ENCODE measurements around the gene MEIS1.
"Not testable (repeated sequence)": the region's sequence is repeated elsewhere in the genome, so short reads cannot be mapped to it uniquely, and the experiment has no call there.

Gene MEIS1

GRCh38 chr2:66478731-66479316 lies 43.9 kb downstream of the MEIS1 start:
- no peak overlapping the region for H2AFZ ChIP-seq (ENCODE audit: low read length)
- peaks cover 38% of the 10 kb centered on the region for H3K79me2 ChIP-seq (ENCODE audit: low read length)
- H3F3A ChIP-seq (ENCODE audit: insufficient read depth, low read length) = no peaks in the 10 kb centered on the region
- TF ChIP-seq EZH2phosphoT487 (IDR thresholded peaks at IDR 0.05; ENCODE audit: low read length) (no peak), EZH2 (optimal IDR thresholded peaks at IDR 0.05; ENCODE audit: low read depth, low read length) (no peak), CTCF (IDR thresholded peaks at IDR 0.05; ENCODE audit: low read length) (no peak)
- no peak overlapping the region for H3K27ac ChIP-seq (ENCODE audit: low read length)
- no peaks in the 10 kb centered on the region for H3K9me2 ChIP-seq (replicated peaks; ENCODE audit: insufficient read depth, low read length)
- no peaks in the 10 kb centered on the region for H3K27me3 ChIP-seq (replicated peaks; ENCODE audit: insufficient read depth, low read length)
- no peaks in the 10 kb centered on the region for H4K20me1 ChIP-seq (ENCODE audit: insufficient read depth, low read length)
- no peaks in the 10 kb centered on the region for H3K4me1 ChIP-seq (ENCODE audit: low read length)
- no peak overlapping the region for H3K4me2 ChIP-seq (ENCODE audit: low read depth, low read length)
- no peak overlapping the region for H3K9ac ChIP-seq (ENCODE audit: low read length)
- H3K9me3 ChIP-seq (replicated peaks; ENCODE audit: insufficient read depth, low read length) = no peaks in the 10 kb centered on the region
- no peak overlapping the region for H3K4me3 ChIP-seq (ENCODE audit: low read length)
- no peaks in the 10 kb centered on the region for H3K36me3 ChIP-seq (replicated peaks; ENCODE audit: insufficient read depth, low read length)
- DNase-seq = no peak

DNA sequence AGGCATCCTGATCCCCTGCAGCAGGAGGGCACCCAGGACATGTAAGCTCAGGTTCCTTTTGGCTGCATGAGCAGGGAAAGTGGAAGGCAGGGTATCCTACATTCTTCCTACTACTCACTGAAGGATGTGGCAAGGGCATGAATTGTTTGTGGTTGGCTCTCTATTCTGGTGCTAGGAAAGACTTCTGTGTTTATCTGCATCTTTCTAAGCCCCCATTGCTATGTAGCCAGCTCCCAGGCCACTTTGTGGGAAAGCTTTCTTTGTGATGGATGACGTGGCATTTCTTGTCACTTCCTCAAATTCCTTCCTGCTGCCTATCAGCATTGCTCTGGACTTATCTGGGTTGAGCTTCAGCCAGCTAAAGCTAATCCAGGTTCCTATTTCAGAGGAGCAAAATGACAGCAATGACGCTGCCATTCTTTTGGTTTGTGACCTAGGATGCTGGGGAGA lies 46.2 kb downstream of the MEIS1 start:
- Histone ChIP-seq H3K27me3 (replicated peaks; ENCODE audit: insufficient read depth, low read length) (no peaks in the 10 kb centered on the region), H3K79me2 (ENCODE audit: low read length) (peaks cover 34% of the 10 kb centered on the region), H3K9ac (ENCODE audit: low read length) (no peak overlapping the region), H3K4me1 (ENCODE audit: low read length) (no peaks in the 10 kb centered on the region), H3K36me3 (replicated peaks; ENCODE audit: insufficient read depth, low read length) (no peaks in the 10 kb centered on the region), H3K4me3 (ENCODE audit: low read length) (no peak overlapping the region), H3K9me2 (replicated peaks; ENCODE audit: insufficient read depth, low read length) (no peaks in the 10 kb centered on the region), H3K9me3 (replicated peaks; ENCODE audit: insufficient read depth, low read length) (no peaks in the 10 kb centered on the region), H4K20me1 (ENCODE audit: insufficient read depth, low read length) (no peaks in the 10 kb centered on the region), H3F3A (ENCODE audit: insufficient read depth, low read length) (no peaks in the 10 kb centered on the region), H3K4me2 (ENCODE audit: low read depth, low read length) (no peak overlapping the region), H2AFZ (ENCODE audit: low read length) (no peak overlapping the region), H3K27ac (ENCODE audit: low read length) (no peak overlapping the region)
- TF ChIP-seq EZH2 (optimal IDR thresholded peaks at IDR 0.05; ENCODE audit: low read depth, low read length) (no peak), EZH2phosphoT487 (IDR thresholded peaks at IDR 0.05; ENCODE audit: low read length) (no peak), CTCF (IDR thresholded peaks at IDR 0.05; ENCODE audit: low read length) (no peak)
- DNase-seq = no peak

DNA sequence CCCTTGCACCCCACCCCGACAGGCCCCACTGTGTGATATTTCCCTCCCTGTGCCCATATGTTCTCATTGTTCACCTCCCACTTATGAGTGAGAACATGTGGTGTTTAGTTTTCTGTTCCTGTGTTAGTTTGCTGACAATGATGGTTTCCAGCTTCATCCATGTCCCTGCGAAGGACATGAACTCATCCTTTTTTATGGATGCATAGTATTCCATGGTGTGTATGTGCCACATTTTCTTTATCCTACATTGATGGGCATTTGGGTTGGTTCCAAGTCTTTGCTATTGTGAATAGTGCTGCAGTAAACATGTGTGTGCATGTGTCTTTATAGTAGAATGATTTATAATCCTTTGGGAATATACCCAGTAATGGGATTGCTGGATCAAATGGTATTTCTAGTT lies 50.3 kb downstream of the MEIS1 start:
- not testable (repeated sequence) for H3K9ac ChIP-seq (ENCODE audit: low read length); H3K9me2 ChIP-seq (replicated peaks; ENCODE audit: insufficient read depth, low read length); H2AFZ ChIP-seq (ENCODE audit: low read length); H4K20me1 ChIP-seq (ENCODE audit: insufficient read depth, low read length); H3K9me3 ChIP-seq (replicated peaks; ENCODE audit: insufficient read depth, low read length); H3K27ac ChIP-seq (ENCODE audit: low read length); H3K4me2 ChIP-seq (ENCODE audit: low read depth, low read length); H3F3A ChIP-seq (ENCODE audit: insufficient read depth, low read length); DNase-seq; H3K4me1 ChIP-seq (ENCODE audit: low read length); H3K36me3 ChIP-seq (replicated peaks; ENCODE audit: insufficient read depth, low read length); H3K4me3 ChIP-seq (ENCODE audit: low read length); H3K27me3 ChIP-seq (replicated peaks; ENCODE audit: insufficient read depth, low read length)
- H3K79me2 ChIP-seq (ENCODE audit: low read length) = peaks cover 33% of the 10 kb centered on the region

DNA sequence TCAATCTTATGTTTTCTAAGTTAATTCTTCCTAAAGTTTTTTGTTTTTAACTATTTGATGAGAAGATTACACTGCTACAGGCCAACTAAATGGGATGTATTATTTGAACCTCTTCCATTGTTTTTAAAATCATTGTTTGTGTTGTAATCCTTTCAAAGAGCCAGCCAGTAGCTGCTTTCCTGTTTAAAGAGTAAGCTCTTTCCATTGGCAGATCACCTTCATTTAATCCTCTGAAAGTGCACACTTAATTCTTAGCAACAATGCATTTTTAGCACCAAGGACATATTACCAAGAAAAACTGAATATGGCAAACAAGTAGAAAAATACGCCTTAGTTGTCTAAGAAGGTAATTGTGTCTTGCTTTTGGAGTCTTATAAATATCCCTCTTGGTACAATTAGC lies 54.0 kb downstream of the MEIS1 start:
- H4K20me1 ChIP-seq (ENCODE audit: insufficient read depth, low read length) = no peaks in the 10 kb centered on the region
- H2AFZ ChIP-seq (ENCODE audit: low read length) = no peak overlapping the region
- no peak for DNase-seq
- no peaks in the 10 kb centered on the region for H3K9me2 ChIP-seq (replicated peaks; ENCODE audit: insufficient read depth, low read length)
- peaks cover 27% of the 10 kb centered on the region for H3K79me2 ChIP-seq (ENCODE audit: low read length)
- no peak overlapping the region for H3K9ac ChIP-seq (ENCODE audit: low read length)
- no peak overlapping the region for H3K4me2 ChIP-seq (ENCODE audit: low read depth, low read length)
- H3K27ac ChIP-seq (ENCODE audit: low read length) = no peak overlapping the region
- H3F3A ChIP-seq (ENCODE audit: insufficient read depth, low read length) = no peaks in the 10 kb centered on the region
- H3K4me1 ChIP-seq (ENCODE audit: low read length) = no peaks in the 10 kb centered on the region
- TF ChIP-seq CTCF (IDR thresholded peaks at IDR 0.05; ENCODE audit: low read length) (no peak), EZH2phosphoT487 (IDR thresholded peaks at IDR 0.05; ENCODE audit: low read length) (no peak), EZH2 (optimal IDR thresholded peaks at IDR 0.05; ENCODE audit: low read depth, low read length) (no peak)
- no peaks in the 10 kb centered on the region; the same call in 1 of the 2 replicates for H3K36me3 ChIP-seq (replicated peaks; ENCODE audit: insufficient read depth, low read length)
- H3K9me3 ChIP-seq (replicated peaks; ENCODE audit: insufficient read depth, low read length) = no peaks in the 10 kb centered on the region
- H3K27me3 ChIP-seq (replicated peaks; ENCODE audit: insufficient read depth, low read length) = no peaks in the 10 kb centered on the region
- H3K4me3 ChIP-seq (ENCODE audit: low read length) = no peak overlapping the region
